ENCODE results near the gene AKAP7.
"Not testable (repeated sequence)": the region's sequence is repeated elsewhere in the genome, so short reads cannot be mapped to it uniquely, and the experiment has no call there.

Gene AKAP7

GRCh38 chr6:131292145-131292938 lies 157.1 kb downstream of the AKAP7 start:
- DNase-seq (ENCODE audit: low read depth) = no peak

GRCh38 chr6:131293472-131293911 lies 158.2 kb downstream of the AKAP7 start:
- DNase-seq (ENCODE audit: low read depth) = no peak

GRCh38 chr6:131295081-131295480 lies 159.8 kb downstream of the AKAP7 start:
- no peak for DNase-seq (ENCODE audit: low read depth)

GRCh38 chr6:131300826-131301225 lies 165.6 kb downstream of the AKAP7 start:
- not testable (repeated sequence) for DNase-seq (ENCODE audit: low read depth)

- DNase-seq (ENCODE audit: low read depth) = no peak
Measured at GRCh38 chr6:131303338-131303930, 168.2 kb downstream of the AKAP7 start.

GRCh38 chr6:131305037-131305850 lies 170.0 kb downstream of the AKAP7 start:
- no peak for DNase-seq (ENCODE audit: low read depth)

- DNase-seq (ENCODE audit: low read depth) = no peak
Measured at GRCh38 chr6:131309437-131309836, 174.2 kb downstream of the AKAP7 start.

GRCh38 chr6:131314838-131315237 lies 179.6 kb downstream of the AKAP7 start:
- no peak for DNase-seq (ENCODE audit: low read depth)

GRCh38 chr6:131316654-131317053 lies 181.4 kb downstream of the AKAP7 start:
- DNase-seq (ENCODE audit: low read depth) = no peak

- no peak for DNase-seq (ENCODE audit: low read depth)
Measured at GRCh38 chr6:131317516-131317915, 182.2 kb downstream of the AKAP7 start.

GRCh38 chr6:131321589-131321988 lies 186.3 kb downstream of the AKAP7 start:
- DNase-seq (ENCODE audit: low read depth) = no peak

GRCh38 chr6:131322125-131322524 lies 186.9 kb downstream of the AKAP7 start:
- no peak for DNase-seq (ENCODE audit: low read depth)

GRCh38 chr6:131325669-131326068 lies 190.4 kb downstream of the AKAP7 start:
- not testable (repeated sequence) for DNase-seq (ENCODE audit: low read depth)

- not testable (repeated sequence) for DNase-seq (ENCODE audit: low read depth)
Measured at GRCh38 chr6:131328727-131329126, 193.5 kb downstream of the AKAP7 start.

- DNase-seq (ENCODE audit: low read depth) = no peak
Measured at GRCh38 chr6:131331151-131331550, 195.9 kb downstream of the AKAP7 start.

GRCh38 chr6:131331873-131332781 lies 196.9 kb downstream of the AKAP7 start:
- DNase-seq (ENCODE audit: low read depth) = no peak
